GM19351 (cell line): ENCODE results near the gene MDH1.
"Not testable (repeated sequence)": the region's sequence is repeated elsewhere in the genome, so short reads cannot be mapped to it uniquely, and the experiment has no call there.

Experiments used
- ATAC-seq: cut with Tn5 transposase; IDR thresholded peaks from one replicate; pipeline ENCODE4 v1.9.1; 2021; ENCODE audit warnings: mild to moderate bottlenecking, moderate library complexity; ENCODE audit not compliant: unreplicated experiment

MDH1 gene

GRCh38 chr2:63588385-63589147, at the start of gene MDH1, which contains the start of gene WDPCP:
Gene MDH1 (plus strand): TSS chr2:63588963. CDS start chr2:63589044, 81 bp downstream.
Gene WDPCP (minus strand): TSS chr2:63588477. CDS start chr2:63588271, 206 bp downstream.
- peak; percentile 79 for ATAC-seq

- no peak for ATAC-seq
Observed at GRCh38 chr2:63539416-63540162, 49.2 kb upstream of the MDH1 start.

- no peak for ATAC-seq
Observed at GRCh38 chr2:63544017-63544627, 44.6 kb upstream of the MDH1 start.

- no peak for ATAC-seq
Observed at GRCh38 chr2:63545023-63545422, 43.7 kb upstream of the MDH1 start.

GRCh38 chr2:63553049-63553448, 35.7 kb upstream of the MDH1 start:
- no peak for ATAC-seq

- ATAC-seq = no peak
Observed at GRCh38 chr2:63555299-63555698, 33.5 kb upstream of the MDH1 start.

- ATAC-seq = no peak
Observed at GRCh38 chr2:63555931-63556330, 32.8 kb upstream of the MDH1 start.

- not testable (repeated sequence) for ATAC-seq
Observed at GRCh38 chr2:63557819-63558218, 30.9 kb upstream of the MDH1 start.

- ATAC-seq = not testable (repeated sequence)
Observed at GRCh38 chr2:63558922-63559321, 29.8 kb upstream of the MDH1 start.

- ATAC-seq = no peak
Observed at GRCh38 chr2:63562751-63563150, 26.0 kb upstream of the MDH1 start.

- peak; percentile 67 for ATAC-seq
Observed at GRCh38 chr2:63569740-63570139, 19.0 kb upstream of the MDH1 start.

- no peak for ATAC-seq
Observed at GRCh38 chr2:63571291-63571690, 17.5 kb upstream of the MDH1 start.

GRCh38 chr2:63572001-63572400, 16.8 kb upstream of the MDH1 start:
- ATAC-seq = no peak

- ATAC-seq = not testable (repeated sequence)
Observed at GRCh38 chr2:63573026-63573425, 15.7 kb upstream of the MDH1 start.

- ATAC-seq = not testable (repeated sequence)
Observed at GRCh38 chr2:63573726-63574345, 14.9 kb upstream of the MDH1 start.

- ATAC-seq = no peak
Observed at GRCh38 chr2:63576546-63576945, 12.2 kb upstream of the MDH1 start.

- ATAC-seq = no peak
Observed at GRCh38 chr2:63578767-63579166, 10.0 kb upstream of the MDH1 start.

GRCh38 chr2:63580651-63581297, 8.0 kb upstream of the MDH1 start:
- ATAC-seq = no peak

GRCh38 chr2:63581298-63581961, 7.3 kb upstream of the MDH1 start:
- ATAC-seq = no peak

GRCh38 chr2:63582873-63583272, 5.9 kb upstream of the MDH1 start:
- no peak for ATAC-seq
